ENCODE measurements around the gene NAA60.

DNA sequence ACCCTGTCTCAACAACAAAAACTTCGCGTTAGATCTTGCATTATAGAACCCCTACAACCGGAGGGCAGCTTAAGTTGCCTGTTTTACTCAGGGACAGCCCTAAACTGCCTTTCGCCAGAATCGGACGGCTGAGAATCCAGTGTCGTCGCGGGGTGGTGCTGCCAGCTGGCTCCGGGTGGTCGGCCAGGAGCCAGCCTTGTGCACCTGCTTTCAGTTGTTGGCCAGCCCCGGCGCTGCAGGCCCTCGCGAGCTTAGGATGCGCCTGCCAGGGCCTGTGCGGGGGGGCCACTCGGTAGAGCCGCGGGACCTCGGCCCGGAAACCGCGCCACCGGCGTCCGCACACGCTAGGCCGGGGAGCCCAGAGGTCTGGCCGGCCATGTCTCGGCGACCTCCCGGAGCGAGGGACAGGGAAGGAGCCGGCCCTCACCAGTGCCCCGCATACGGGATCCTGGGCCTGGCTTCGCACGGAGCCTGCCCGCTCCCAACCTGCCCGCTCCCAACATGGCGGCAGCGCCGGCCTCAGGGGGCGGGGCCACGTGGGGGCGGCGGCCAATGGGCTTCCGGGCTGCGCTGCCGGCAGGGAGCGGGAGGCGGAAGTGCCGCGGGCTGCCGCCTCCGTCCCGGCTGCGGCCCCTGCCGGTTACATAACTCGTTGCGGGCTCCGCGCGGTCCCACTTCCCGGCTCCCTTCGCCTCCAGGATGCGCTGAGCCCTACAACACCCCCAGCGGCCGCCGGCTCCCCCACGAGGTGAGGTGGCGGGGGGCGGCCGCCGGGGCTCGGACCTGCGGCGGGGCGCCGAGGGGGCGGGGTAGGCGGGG lies 14.2 kb downstream of the NAA60 start:
- peak; percentile 63 for TF ChIP-seq POLR2A (IDR thresholded peaks at IDR 0.05)
- TF ChIP-seq EP300 (IDR thresholded peaks at IDR 0.05) = no peak
